Kidney (tissue), 14 donors: Measurements from ENCODE around the gene NUP62. TPM values are rescaled to one million over a fixed set of nuclear protein-coding genes. Genes with fewer than 3 reads are reported as not detected.
A peak's percentile ranks its signal among the peaks of the same experiment; 100 is the strongest.

ENCODE experiments used
- DNase-seq, 5 donors: peaks; one replicate each; pipeline ENCODE4 v3.0.0-alpha.2; 2013 to 2020
- FAIRE-seq: peaks from 2 replicates; lab custom pipeline; 2012; peaks lifted over from hg19 to GRCh38; lab: Jason Lieb, UNC
- H3K27ac ChIP-seq, 2 donors: one replicate each; pipeline ENCODE4 v1.7.0; 2013; ENCODE audit warnings: low read depth in 2 of 2, low read length in 2 of 2, inconsistent platforms in 1 of 2
- H3K27me3 ChIP-seq: one replicate; pipeline ENCODE4 v1.7.1; 2013; ENCODE audit warnings: low read length, inconsistent platforms; ENCODE audit not compliant: control insufficient read depth, insufficient read depth
- H3K36me3 ChIP-seq, 3 donors: one replicate each; pipeline versions ENCODE4 v1.7.0 to v1.7.1; 2013; ENCODE audit warnings: low read length in 3 of 3, control low read depth in 1 of 3, inconsistent platforms in 1 of 3; ENCODE audit not compliant: insufficient read depth in 3 of 3, control insufficient read depth in 2 of 3
- H3K4me1 ChIP-seq, 3 donors: one replicate each; pipeline versions ENCODE4 v1.7.0 to v1.7.1; 2013; ENCODE audit warnings: low read length in 3 of 3, inconsistent platforms in 1 of 3, low read depth in 1 of 3; ENCODE audit not compliant: control insufficient read depth in 2 of 3, insufficient read depth in 2 of 3
- H3K4me3 ChIP-seq, 3 donors: one replicate each; pipeline versions ENCODE4 v1.7.0 to v1.8.1; 2013; ENCODE audit warnings: low read length in 3 of 3, control low read depth in 1 of 3, inconsistent platforms in 1 of 3
- H3K9ac ChIP-seq, 3 donors: one replicate each; pipeline versions ENCODE4 v1.7.0 to v1.7.1; 2013; ENCODE audit warnings: low read length in 3 of 3, control low read depth in 1 of 3, inconsistent platforms in 1 of 3
- H3K9me3 ChIP-seq, 3 donors: one replicate each; pipeline versions ENCODE4 v1.7.0 to v1.7.1; 2013; ENCODE audit warnings: low read length in 3 of 3, control low read depth in 1 of 3, inconsistent platforms in 1 of 3; ENCODE audit not compliant: control insufficient read depth in 2 of 3, insufficient read depth in 1 of 3
- intact Hi-C: fragments of 100-400 bp; cut with DNase I; formaldehyde crosslinking; loops from one replicate; pipeline ENCODE4 v1.11.1; 2022
- polyA plus RNA-seq: library from polyadenylated mRNA; stranded (reverse); fragments of 350-450 nt; fragmentation: Illumina TruSeq; extraction: RNeasy Lipid Tissue Mini Kit (QIAGEN cat#74804); gene quantifications from one replicate; pipeline ENCODE4 v1.2.3, GENCODE V29; 2014; ENCODE audit warnings: low read depth, low replicate concordance; ENCODE audit not compliant: insufficient read depth
- total RNA-seq: library from RNA; stranded (reverse); fragmentation: NEBNext Ultra II Directional; extraction: Animal tissue kit (Norgen Biotek cat#: 25700); gene quantifications from one replicate; pipeline ENCODE4 v1.2.1, GENCODE V29; 2021
- TF ChIP-seq, protein P1 (sequence below): IDR thresholded peaks from 3 replicates; pipeline ENCODE4 v1.5.1; 2012; ENCODE audit warnings: mild to moderate bottlenecking, moderate library complexity, borderline replicate concordance; ENCODE audit not compliant: insufficient read depth; ENCODE audit errors: extremely low read depth
- donor health status: control.
- donor health status: control.
- donor health status: control.
- donor health status: control.
- donor health status: control.
- donor health status: DM: yes; HTN: yes; CAD: no.
- donor health status: Normal renal cell carcinoma (clear cell type).

The NUP62 gene
- total and polyA plus RNA-seq, 2 donors from 2014 or later, result 17.1 to 39.0 TPM

DNA sequence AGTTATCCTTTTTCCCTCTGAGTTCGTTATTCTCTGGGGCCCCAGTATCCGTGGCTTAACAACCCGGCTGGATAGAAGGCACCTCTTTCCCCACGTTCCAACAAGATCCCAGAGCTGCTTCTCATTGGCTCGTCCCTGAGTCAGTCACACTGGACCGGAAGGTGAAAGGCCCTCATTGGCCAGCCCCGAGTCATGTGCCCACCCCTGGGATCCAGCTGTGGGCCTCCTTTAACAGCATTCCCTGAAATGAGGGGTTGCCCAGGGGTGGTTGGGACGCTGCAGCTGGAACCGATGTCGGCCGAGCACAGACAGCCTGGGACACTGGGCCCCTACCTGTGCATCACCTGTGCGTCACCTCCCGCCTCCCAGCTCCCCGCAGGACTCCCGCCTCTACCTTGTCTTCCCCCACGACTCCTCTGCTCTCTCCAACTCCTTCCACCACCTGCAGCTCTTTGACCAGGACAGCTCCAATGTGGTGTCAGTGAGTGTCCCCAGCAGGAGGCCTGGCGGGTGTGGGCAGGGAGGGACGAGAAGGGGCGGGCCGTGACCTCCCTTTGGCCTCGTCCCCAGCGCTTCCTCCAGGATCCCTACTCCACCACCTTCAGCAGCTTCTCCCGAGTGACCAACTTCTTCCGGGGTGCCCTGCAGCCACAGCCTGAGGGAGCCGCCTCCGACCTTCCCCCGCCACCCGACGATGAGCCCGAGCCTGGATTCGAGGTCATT, 47.5 kb downstream of the NUP62 start:
- peaks cover 8 to 63% (median 34%) of the 10 kb centered on the region in 3 donors for H3K36me3 ChIP-seq

GRCh38 chr19:49881186-49881585, 48.1 kb downstream of the NUP62 start:
- no peak overlapping the region for H3K4me3 ChIP-seq
- peaks cover 8 to 63% (median 34%) of the 10 kb centered on the region in 3 donors for H3K36me3 ChIP-seq
- no peak overlapping the region for H3K9ac ChIP-seq
- TF ChIP-seq, protein P1, sequence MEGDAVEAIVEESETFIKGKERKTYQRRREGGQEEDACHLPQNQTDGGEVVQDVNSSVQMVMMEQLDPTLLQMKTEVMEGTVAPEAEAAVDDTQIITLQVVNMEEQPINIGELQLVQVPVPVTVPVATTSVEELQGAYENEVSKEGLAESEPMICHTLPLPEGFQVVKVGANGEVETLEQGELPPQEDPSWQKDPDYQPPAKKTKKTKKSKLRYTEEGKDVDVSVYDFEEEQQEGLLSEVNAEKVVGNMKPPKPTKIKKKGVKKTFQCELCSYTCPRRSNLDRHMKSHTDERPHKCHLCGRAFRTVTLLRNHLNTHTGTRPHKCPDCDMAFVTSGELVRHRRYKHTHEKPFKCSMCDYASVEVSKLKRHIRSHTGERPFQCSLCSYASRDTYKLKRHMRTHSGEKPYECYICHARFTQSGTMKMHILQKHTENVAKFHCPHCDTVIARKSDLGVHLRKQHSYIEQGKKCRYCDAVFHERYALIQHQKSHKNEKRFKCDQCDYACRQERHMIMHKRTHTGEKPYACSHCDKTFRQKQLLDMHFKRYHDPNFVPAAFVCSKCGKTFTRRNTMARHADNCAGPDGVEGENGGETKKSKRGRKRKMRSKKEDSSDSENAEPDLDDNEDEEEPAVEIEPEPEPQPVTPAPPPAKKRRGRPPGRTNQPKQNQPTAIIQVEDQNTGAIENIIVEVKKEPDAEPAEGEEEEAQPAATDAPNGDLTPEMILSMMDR, result no peak
- no peak for FAIRE-seq
- no peaks in the 10 kb centered on the region for H3K27me3 ChIP-seq
- no peak overlapping the region for H3K27ac ChIP-seq
- H3K4me1 ChIP-seq, result peaks cover 0 to 11% (median 6%) of the 10 kb centered on the region in 3 donors
- H3K9me3 ChIP-seq, result peaks cover 0 to 5% (median 0%) of the 10 kb centered on the region in 3 donors
- peak in 2 of 5 donors; percentile 43 to 81 for DNase-seq
- intact Hi-C loops, result no loop called here

More for the DNA sequence above, 47.5 kb downstream of the NUP62 start:
- H3K9me3 ChIP-seq, result peaks cover 0 to 5% (median 0%) of the 10 kb centered on the region in 3 donors
- no peaks in the 10 kb centered on the region for H3K27me3 ChIP-seq
- intact Hi-C loops, result no loop called here
- DNase-seq, result peak in 2 of 5 donors; percentile 45 to 70
- FAIRE-seq, result no peak
- H3K27ac ChIP-seq, result no peak overlapping the region
- TF ChIP-seq, protein P1, result no peak
- peaks cover 0 to 11% (median 6%) of the 10 kb centered on the region in 3 donors for H3K4me1 ChIP-seq
- H3K9ac ChIP-seq, result no peak overlapping the region
- H3K4me3 ChIP-seq, result no peak overlapping the region

DNA sequence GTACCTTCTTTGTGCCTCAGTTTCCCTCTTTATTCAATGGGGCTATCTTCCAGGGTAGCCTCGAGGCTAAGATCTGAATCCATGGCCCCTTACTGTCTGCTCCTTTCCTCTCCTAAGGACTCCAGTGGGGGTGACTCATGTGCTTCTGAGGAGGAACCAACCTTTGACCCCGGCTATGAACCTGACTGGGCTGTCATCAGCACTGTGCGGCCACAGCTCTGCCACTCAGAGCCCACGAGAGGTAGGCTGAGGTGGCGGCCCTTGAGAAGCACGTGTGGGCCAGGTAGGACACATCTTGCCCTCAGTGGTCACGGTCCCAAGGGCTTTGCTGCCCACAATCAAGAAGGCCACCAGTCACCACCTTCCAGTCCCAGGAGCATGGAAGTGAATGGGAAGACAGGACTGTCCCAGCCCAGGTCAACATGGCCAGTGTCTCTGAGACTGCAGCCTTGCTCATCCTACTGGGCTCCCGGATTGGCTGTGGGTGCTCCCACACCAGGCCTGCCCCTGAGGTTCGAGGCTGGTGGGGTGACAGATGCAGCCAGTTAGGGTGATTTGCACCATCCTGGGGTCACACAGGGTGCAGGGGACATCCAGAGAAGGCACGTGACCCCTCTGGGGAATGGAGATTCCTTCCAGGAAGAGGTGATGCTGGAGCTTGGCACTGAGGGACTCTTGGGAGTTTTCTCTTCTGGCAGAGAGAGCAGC, 49.0 kb downstream of the NUP62 start:
- Histone ChIP-seq H3K9ac (no peak overlapping the region), H3K27ac (no peak overlapping the region), H3K4me3 (no peak overlapping the region), H3K27me3 (no peaks in the 10 kb centered on the region), H3K9me3 (peaks cover 0 to 5% (median 0%) of the 10 kb centered on the region in 3 donors), H3K4me1 (peaks cover 0 to 17% (median 10%) of the 10 kb centered on the region in 3 donors), H3K36me3 (peaks cover 8 to 63% (median 34%) of the 10 kb centered on the region in 3 donors)
- FAIRE-seq (no peak), DNase-seq (peak in 1 of 5 donors; percentile 58)
- intact Hi-C loops, result no loop called here
- TF ChIP-seq, protein P1, result no peak
